ENCODE results near the gene ANKRD55. TPM values are rescaled to one million over a fixed set of nuclear protein-coding genes. Genes with fewer than 3 reads are reported as not detected.

ANKRD55 gene
- total and polyA plus RNA-seq, 9 of the 15 experiments (the other 6 are each of a cell fraction or from before 2014, with no cell fraction given) = 3.4 to 10.6 (median 6.5) TPM

GRCh38 chr5:56251918-56252553 lies 18.9 kb upstream of the ANKRD55 start:
- ATAC-seq (peak; percentile 93), DNase-seq (ENCODE audit: extremely low read depth in 1 of 4, low spot score in 3 of 4) (peak; percentile 77 to 84 (median 82)), FAIRE-seq (peak; percentile 83)
- 2% methylated on average over 4 of the region's 4 CpGs for WGBS (ENCODE audit: insufficient coverage, low coverage, missing lambda C conversion rate)
- H4K20me1 ChIP-seq (replicated peaks; ENCODE audit: control insufficient read depth, insufficient read depth, low read length) = no peaks in the 10 kb centered on the region
- ChIA-PET CTCF (ENCODE audit: low intra/inter-chr PET ratio) (no interaction called here), POLR2A (interaction anchor here (0.6 kb wide), 2 partner anchors 13 to 734 kb away, joined by 3 to 5 read pairs; no protein-coding TSS in a partner anchor)
- no peaks in the 10 kb centered on the region for H3K36me3 ChIP-seq (ENCODE audit: control insufficient read depth, insufficient read depth, low read length)
- H3K9me1 ChIP-seq (ENCODE audit: control insufficient read depth, insufficient read depth, low read length) = no peaks in the 10 kb centered on the region
- intact Hi-C loops (cut with micrococcal nuclease) (no loop called here), in situ Hi-C loops (cut with MboI) (no loop called here)
- peak overlapping the region; percentile 30; the same call in 1 of the 2 replicates for H3K4me2 ChIP-seq (ENCODE audit: insufficient read depth, low read length)
- no TSS peak for BruUV-seq (replicated peaks)
- H3K27me3 ChIP-seq (ENCODE audit: control insufficient read depth in 2 of 2, insufficient read depth in 2 of 2, low read length in 2 of 2) = no peaks in the 10 kb centered on the region
- peaks cover 2 to 30% of the 10 kb centered on the region in 2 experiments for H3K4me1 ChIP-seq (replicated peaks in 1 of 2; ENCODE audit: control insufficient read depth in 2 of 2, insufficient read depth in 2 of 2, low read length in 2 of 2)
- H3K4me3 ChIP-seq = no peak overlapping the region
- H3K27ac ChIP-seq (ENCODE audit: extremely low read depth, low read depth, low read length) = peak overlapping the region; percentile 80
- no peaks in the 10 kb centered on the region for H3K79me2 ChIP-seq (ENCODE audit: control insufficient read depth, insufficient read depth, low read length)
- H3K9ac ChIP-seq (ENCODE audit: insufficient read depth in 1 of 2, low read depth in 2 of 2, low read length in 2 of 2) = peak overlapping the region in 1 of 2 experiments; percentile 38; a peak in 2 of 4 replicates
- peaks cover 3% of the 10 kb centered on the region; the same call in 1 of the 2 replicates for H3K9me3 ChIP-seq (replicated peaks; ENCODE audit: control insufficient read depth, insufficient read depth, low read depth, low read length)
- peak overlapping the region; percentile 84 for H2AFZ ChIP-seq (ENCODE audit: low read depth, low read length)
- no peak for TF ChIP-seq E2F3 (CRISPR knock-in tag; IDR thresholded peaks at IDR 0.05)
- no peak for TF ChIP-seq ATF1 (CRISPR knock-in tag; IDR thresholded peaks at IDR 0.05)
- TF ChIP-seq ATF1 (tag; IDR thresholded peaks at IDR 0.05) = peak; percentile 83
- no peak for TF ChIP-seq ZNF143 (CRISPR knock-in tag; IDR thresholded peaks at IDR 0.05)
- no peak for TF ChIP-seq FUS (optimal IDR thresholded peaks at IDR 0.05; ENCODE audit: low read depth, low read length)
- no peak for TF ChIP-seq KDM4B (IDR thresholded peaks at IDR 0.05; ENCODE audit: borderline replicate concordance in 2 of 2, low read depth in 1 of 2)
- peak; percentile 41; the same call in 1 of the 2 replicates for TF ChIP-seq GATAD2B (IDR thresholded peaks at IDR 0.05; ENCODE audit: borderline replicate concordance)
- no peak for TF ChIP-seq PHF8 (IDR thresholded peaks at IDR 0.05; ENCODE audit: borderline replicate concordance, low read length)
- no peak for TF ChIP-seq CHD2 (IDR thresholded peaks at IDR 0.05; ENCODE audit: low read depth, low read length)
- TF ChIP-seq POLR2AphosphoS2 (IDR thresholded peaks at IDR 0.05; ENCODE audit: low read length) = no peak
- TF ChIP-seq DPF2 (IDR thresholded peaks at IDR 0.05) = peak; percentile 97
- TF ChIP-seq MYC (IDR thresholded peaks at IDR 0.05; ENCODE audit: low read depth, low read length) = peak; percentile 74
- no peak for TF ChIP-seq MYC (CRISPR knock-in tag; IDR thresholded peaks at IDR 0.05; ENCODE audit: borderline replicate concordance, low read depth)
- peak; percentile 55 to 66; a peak in 3 of 4 replicates for TF ChIP-seq FOXK2 (conservative IDR thresholded peaks at IDR 0.05 in 1 of 2, IDR thresholded peaks at IDR 0.05 in 1 of 2; ENCODE audit: low read depth in 2 of 2)
- TF ChIP-seq NFE2 (IDR thresholded peaks at IDR 0.05; ENCODE audit: low read depth) = peak; percentile 51; the same call in 1 of the 2 replicates
- no peak for TF ChIP-seq ZFP91 (CRISPR knock-in tag; IDR thresholded peaks at IDR 0.05)
- peak; percentile 77 for TF ChIP-seq JUND (IDR thresholded peaks at IDR 0.05; ENCODE audit: borderline replicate concordance, low read depth, low read length)
- no peak for TF ChIP-seq JUND (tag; IDR thresholded peaks at IDR 0.05; ENCODE audit: borderline replicate concordance, low read depth, low read length)
- no peak for TF ChIP-seq ZBTB33 (CRISPR knock-in tag; IDR thresholded peaks at IDR 0.05)
- TF ChIP-seq MAFG (tag; conservative IDR thresholded peaks at IDR 0.05) = peak; percentile 76
- TF ChIP-seq MBD2 (IDR thresholded peaks at IDR 0.05; ENCODE audit: borderline replicate concordance, low read depth) = peak; percentile 55; the same call in 1 of the 2 replicates
- TF ChIP-seq ZNF561 (CRISPR knock-in tag; conservative IDR thresholded peaks at IDR 0.05) = no peak

Measured in K562 (cell line).